HAP-1 (cell line): Measurements from ENCODE around the gene ARX.

Source experiments
- DNase-seq, 2 experiments: peaks; one replicate each; pipeline ENCODE4 v3.0.0-alpha.2; 2016 to 2020; ENCODE audit warnings: low spot score in 2 of 2
- H3K27me3 ChIP-seq: fragments of 250-450 bp; sonication (Bioruptor Pico); 2 replicates; pipeline ENCODE4 v1.5.1; 2020; ENCODE audit warnings: low read depth, mild to moderate bottlenecking, moderate library complexity
- H3K36me3 ChIP-seq: fragments of 250-450 bp; sonication (Bioruptor Pico); replicated peaks from 2 replicates; pipeline ENCODE4 v1.5.1; 2020; ENCODE audit warnings: mild to moderate bottlenecking
- H3K4me1 ChIP-seq: fragments of 250-450 bp; sonication (Bioruptor Pico); 2 replicates; pipeline ENCODE4 v1.5.1; 2020; ENCODE audit warnings: mild to moderate bottlenecking
- H3K4me3 ChIP-seq: fragments of 250-450 bp; sonication (Bioruptor Pico); 2 replicates; pipeline ENCODE4 v1.5.1; 2020; ENCODE audit warnings: mild to moderate bottlenecking, moderate library complexity
- H3K9me3 ChIP-seq: fragments of 250-450 bp; sonication (Bioruptor Pico); 2 replicates; pipeline ENCODE4 v1.5.1; 2020; ENCODE audit warnings: mild to moderate bottlenecking, moderate library complexity
- in situ Hi-C: fragments of 300-500 bp; cut with MboI; formaldehyde crosslinking; loops from 3 replicates; pipeline ENCODE4 v1.14.3; 2020; ENCODE audit warnings: low sequenced_read_pairs, inconsistent platforms, mixed read lengths

ARX gene

GRCh38 chrX:24963823-24964222 is 51.9 kb downstream of the ARX start:
- no peaks in the 10 kb centered on the region for H3K27me3 ChIP-seq
- H3K4me3 ChIP-seq: no peak overlapping the region
- peaks cover 12% of the 10 kb centered on the region for H3K4me1 ChIP-seq
- H3K9me3 ChIP-seq: no peaks in the 10 kb centered on the region
- peak; percentile 20 to 52 for DNase-seq
- H3K36me3 ChIP-seq: no peaks in the 10 kb centered on the region; the same call in 1 of the 2 replicates
- in situ Hi-C loops: no loop called here

GRCh38 chrX:24961809-24962208 is 54.0 kb downstream of the ARX start:
- no peaks in the 10 kb centered on the region for H3K9me3 ChIP-seq
- no peaks in the 10 kb centered on the region for H3K27me3 ChIP-seq
- no peak overlapping the region for H3K4me3 ChIP-seq
- DNase-seq: no peak
- in situ Hi-C loops: no loop called here
- peaks cover 12% of the 10 kb centered on the region for H3K4me1 ChIP-seq
- no peaks in the 10 kb centered on the region; the same call in 1 of the 2 replicates for H3K36me3 ChIP-seq

- Histone ChIP-seq H3K9me3 (no peaks in the 10 kb centered on the region), H3K27me3 (no peaks in the 10 kb centered on the region), H3K36me3 (no peaks in the 10 kb centered on the region), H3K4me1 (peaks cover 14% of the 10 kb centered on the region), H3K4me3 (no peak overlapping the region)
- no peak for DNase-seq
- in situ Hi-C loops: no loop called here
Observed at GRCh38 chrX:24956828-24957227, 58.9 kb downstream of the ARX start.

- DNase-seq: no peak
- no peaks in the 10 kb centered on the region for H3K9me3 ChIP-seq
- H3K4me3 ChIP-seq: no peak overlapping the region
- no peaks in the 10 kb centered on the region for H3K27me3 ChIP-seq
- in situ Hi-C loops: no loop called here
- H3K4me1 ChIP-seq: peaks cover 20% of the 10 kb centered on the region
- H3K36me3 ChIP-seq: no peaks in the 10 kb centered on the region
Observed at GRCh38 chrX:24955372-24955930, 60.3 kb downstream of the ARX start.

- Histone ChIP-seq H3K36me3 (no peaks in the 10 kb centered on the region), H3K4me1 (peaks cover 20% of the 10 kb centered on the region), H3K9me3 (no peaks in the 10 kb centered on the region), H3K27me3 (no peaks in the 10 kb centered on the region), H3K4me3 (no peak overlapping the region)
- in situ Hi-C loops: no loop called here
- DNase-seq: no peak
Observed at GRCh38 chrX:24954732-24955131, 61.0 kb downstream of the ARX start.
